ENCODE results near the gene TTLL8.

The TTLL8 gene

GRCh38 chr22:50061141-50061823, 3.2 kb upstream of the TTLL8 start:
- no peaks in the 10 kb centered on the region for H3K9me3 ChIP-seq (ENCODE audit: control insufficient read depth, insufficient read depth, low read depth, low read length)
- H3K27ac ChIP-seq (ENCODE audit: extremely low read depth, low read depth, low read length): no peak overlapping the region
- no peaks in the 10 kb centered on the region for H3K4me1 ChIP-seq (ENCODE audit: control insufficient read depth, insufficient read depth, low read length)
- no peaks in the 10 kb centered on the region for H3K36me3 ChIP-seq (ENCODE audit: control insufficient read depth in 2 of 2, insufficient read depth in 1 of 2, low read length in 2 of 2)
- CTCF ChIA-PET: no interaction called here
- H3K4me3 ChIP-seq (ENCODE audit: low read depth, low read length): no peak overlapping the region
- POLR2A ChIA-PET: interaction anchor here (0.5 kb wide), 1 partner anchor 240 kb away, joined by 3 read pairs; no protein-coding TSS in a partner anchor
- TF ChIP-seq ZNF324 (tag by site-specific recombination; IDR thresholded peaks at IDR 0.05) (no peak), ZNF549 (tag by site-specific recombination; IDR thresholded peaks at IDR 0.05) (no peak), SP3 (tag by site-specific recombination; IDR thresholded peaks at IDR 0.05) (no peak), ZNF416 (tag by site-specific recombination; IDR thresholded peaks at IDR 0.05) (no peak), ZNF155 (tag by site-specific recombination; IDR thresholded peaks at IDR 0.05) (no peak), ZNF140 (tag by site-specific recombination; IDR thresholded peaks at IDR 0.05) (no peak), ZBTB44 (tag by site-specific recombination; IDR thresholded peaks at IDR 0.05) (no peak)
- TF ChIP-seq, protein P1, sequence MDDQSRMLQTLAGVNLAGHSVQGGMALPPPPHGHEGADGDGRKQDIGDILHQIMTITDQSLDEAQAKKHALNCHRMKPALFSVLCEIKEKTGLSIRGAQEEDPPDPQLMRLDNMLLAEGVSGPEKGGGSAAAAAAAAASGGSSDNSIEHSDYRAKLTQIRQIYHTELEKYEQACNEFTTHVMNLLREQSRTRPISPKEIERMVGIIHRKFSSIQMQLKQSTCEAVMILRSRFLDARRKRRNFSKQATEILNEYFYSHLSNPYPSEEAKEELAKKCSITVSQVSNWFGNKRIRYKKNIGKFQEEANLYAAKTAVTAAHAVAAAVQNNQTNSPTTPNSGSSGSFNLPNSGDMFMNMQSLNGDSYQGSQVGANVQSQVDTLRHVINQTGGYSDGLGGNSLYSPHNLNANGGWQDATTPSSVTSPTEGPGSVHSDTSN (CRISPR knock-in tag; IDR thresholded peaks at IDR 0.05): no peak

- no peaks in the 10 kb centered on the region for H3K4me1 ChIP-seq (ENCODE audit: control insufficient read depth, insufficient read depth, low read length)
- H3K36me3 ChIP-seq (ENCODE audit: control insufficient read depth in 2 of 2, insufficient read depth in 1 of 2, low read length in 2 of 2): no peaks in the 10 kb centered on the region
- ChIA-PET CTCF (no interaction called here), POLR2A (no interaction called here)
- no peaks in the 10 kb centered on the region for H3K9me3 ChIP-seq (ENCODE audit: control insufficient read depth, insufficient read depth, low read depth, low read length)
- TF ChIP-seq PRDM6 (tag by site-specific recombination; IDR thresholded peaks at IDR 0.05) (no peak), HIC1 (tag by site-specific recombination; IDR thresholded peaks at IDR 0.05) (peak; percentile 78)
- H3K4me3 ChIP-seq (ENCODE audit: low read depth, low read length): no peak overlapping the region
- no peak overlapping the region for H3K27ac ChIP-seq (ENCODE audit: extremely low read depth, low read depth, low read length)
Observed at GRCh38 chr22:50060441-50061140, 2.5 kb upstream of the TTLL8 start.

DNA sequence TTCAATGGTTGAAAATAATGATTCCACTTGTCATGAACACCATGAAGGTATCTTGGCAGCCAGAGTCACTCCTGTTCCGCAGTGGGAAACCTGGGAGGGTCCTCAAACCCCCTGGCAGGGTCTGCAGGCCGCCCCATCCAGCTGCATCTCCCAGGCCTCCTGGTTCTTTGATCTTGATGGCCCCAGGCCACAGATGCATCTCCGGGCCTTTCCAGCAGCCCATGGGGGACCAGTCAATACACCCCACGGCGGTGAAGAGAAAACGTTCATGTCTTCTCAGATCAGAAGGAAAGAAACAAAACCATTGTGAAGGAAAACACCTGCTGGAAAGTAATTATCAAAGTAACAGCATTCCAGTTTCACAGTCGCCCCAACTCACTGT, 1.8 kb upstream of the TTLL8 start:
- no peaks in the 10 kb centered on the region for H3K36me3 ChIP-seq (ENCODE audit: control insufficient read depth in 2 of 2, insufficient read depth in 1 of 2, low read length in 2 of 2)
- H3K4me3 ChIP-seq (ENCODE audit: low read depth, low read length): no peak overlapping the region
- no peak for TF ChIP-seq KLF16 (tag by site-specific recombination; IDR thresholded peaks at IDR 0.05)
- TF ChIP-seq ZNF48 (tag by site-specific recombination; IDR thresholded peaks at IDR 0.05): no peak
- TF ChIP-seq, protein P2, sequence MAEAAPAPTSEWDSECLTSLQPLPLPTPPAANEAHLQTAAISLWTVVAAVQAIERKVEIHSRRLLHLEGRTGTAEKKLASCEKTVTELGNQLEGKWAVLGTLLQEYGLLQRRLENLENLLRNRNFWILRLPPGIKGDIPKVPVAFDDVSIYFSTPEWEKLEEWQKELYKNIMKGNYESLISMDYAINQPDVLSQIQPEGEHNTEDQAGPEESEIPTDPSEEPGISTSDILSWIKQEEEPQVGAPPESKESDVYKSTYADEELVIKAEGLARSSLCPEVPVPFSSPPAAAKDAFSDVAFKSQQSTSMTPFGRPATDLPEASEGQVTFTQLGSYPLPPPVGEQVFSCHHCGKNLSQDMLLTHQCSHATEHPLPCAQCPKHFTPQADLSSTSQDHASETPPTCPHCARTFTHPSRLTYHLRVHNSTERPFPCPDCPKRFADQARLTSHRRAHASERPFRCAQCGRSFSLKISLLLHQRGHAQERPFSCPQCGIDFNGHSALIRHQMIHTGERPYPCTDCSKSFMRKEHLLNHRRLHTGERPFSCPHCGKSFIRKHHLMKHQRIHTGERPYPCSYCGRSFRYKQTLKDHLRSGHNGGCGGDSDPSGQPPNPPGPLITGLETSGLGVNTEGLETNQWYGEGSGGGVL (tag by site-specific recombination; IDR thresholded peaks at IDR 0.05): no peak
- TF ChIP-seq ZNF394 (tag by site-specific recombination; IDR thresholded peaks at IDR 0.05; ENCODE audit: borderline replicate concordance): no peak
- TF ChIP-seq GLI4 (tag by site-specific recombination; IDR thresholded peaks at IDR 0.05): no peak
- no peak for TF ChIP-seq ZNF16 (tag by site-specific recombination; IDR thresholded peaks at IDR 0.05; ENCODE audit: low read depth)
- TF ChIP-seq ATF2 (tag by site-specific recombination; IDR thresholded peaks at IDR 0.05; ENCODE audit: low read depth): no peak
- TF ChIP-seq ZNF404 (tag by site-specific recombination; IDR thresholded peaks at IDR 0.05): no peak
- no peak for TF ChIP-seq BCL11A (tag by site-specific recombination; IDR thresholded peaks at IDR 0.05; ENCODE audit: low read depth)
- no peak overlapping the region for H3K27ac ChIP-seq (ENCODE audit: extremely low read depth, low read depth, low read length)
- CTCF ChIA-PET: no interaction called here
- no peaks in the 10 kb centered on the region for H3K4me1 ChIP-seq (ENCODE audit: control insufficient read depth, insufficient read depth, low read length)
- H3K9me3 ChIP-seq (ENCODE audit: control insufficient read depth, insufficient read depth, low read depth, low read length): no peaks in the 10 kb centered on the region
- POLR2A ChIA-PET: no interaction called here

Data from HEK293 (cell line).